ENCODE results near the gene STOM. TPM values are rescaled to one million over a fixed set of nuclear protein-coding genes. Genes with fewer than 3 reads are reported as not detected.

STOM gene, protein sequence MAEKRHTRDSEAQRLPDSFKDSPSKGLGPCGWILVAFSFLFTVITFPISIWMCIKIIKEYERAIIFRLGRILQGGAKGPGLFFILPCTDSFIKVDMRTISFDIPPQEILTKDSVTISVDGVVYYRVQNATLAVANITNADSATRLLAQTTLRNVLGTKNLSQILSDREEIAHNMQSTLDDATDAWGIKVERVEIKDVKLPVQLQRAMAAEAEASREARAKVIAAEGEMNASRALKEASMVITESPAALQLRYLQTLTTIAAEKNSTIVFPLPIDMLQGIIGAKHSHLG
- total RNA-seq (2013; cell fraction: nucleolus; rRNA removed): 18.3 and 21.1 TPM in 2 replicates
- 36.0 and 43.0 TPM in 2 replicates for total RNA-seq (2014; rRNA removed)
- 45.0 and 45.4 TPM in 2 replicates for total RNA-seq (2014; rRNA removed; fragmentation: Illumina TruSeq; extraction: Trizol)
- 47.4 and 49.8 TPM in 2 replicates for total RNA-seq (2021)
- 25.0 TPM for polyA plus RNA-seq (2011; ENCODE audit: low read depth)
- polyA plus RNA-seq (2011; rRNA removed): 6.7 and 7.6 TPM in 2 replicates
- 3.5 and 4.1 TPM in 2 replicates for polyA plus RNA-seq (2011; cell fraction: cytosol; rRNA removed)
- polyA plus RNA-seq (2011; cell fraction: nucleus; rRNA removed): 1.1 and 1.3 TPM in 2 replicates
- polyA plus RNA-seq (2012): 19.0 and 20.2 TPM in 2 replicates
- polyA plus RNA-seq (2014; fragmentation: Illumina TruSeq; extraction: Trizol): 41.2 and 50.9 TPM in 2 replicates
- 10 to 100 TPM; 20.6 to 34.5 TPM for polyA plus RNA-seq (2014; fragmentation: Nextera tagmentation; extraction: Ambion mirVana)
- 33.2 and 38.3 TPM in 2 replicates for polyA plus RNA-seq (2014; rRNA removed)
- 10 to 100 TPM; 42.6 to 44.0 TPM for polyA plus RNA-seq (2016; fragmentation: Nextera tagmentation; extraction: Ambion mirVana)
- 1.9 and 3.0 TPM in 2 replicates for polyA minus RNA-seq (2011; rRNA and poly(A)+ RNA removed)
- 2.0 and 3.7 TPM in 2 replicates for polyA minus RNA-seq (2011; cell fraction: cytosol; rRNA and poly(A)+ RNA removed)
- 0.48 and 1.3 TPM in 2 replicates for polyA minus RNA-seq (2011; cell fraction: nucleus; rRNA and poly(A)+ RNA removed)
- percentile 71 among the genes with signal in this experiment for Bru-seq, nascent RNA
- BruChase-seq, experiment 1, labeled RNA remaining after a 6-hour chase: percentile 71 among the genes with signal in this experiment
- percentile 67 among the genes with signal in this experiment for BruChase-seq, experiment 2, labeled RNA remaining after a 2-hour chase
- long read RNA-seq, experiment 1, transcript STOM-201 (7 exons, 3,010 nt): major isoform, 6 of 7 reads
- long read RNA-seq, experiment 1, partial matches to known transcripts: 0 of 7 reads
- long read RNA-seq, experiment 1, other reads (novel, unspliced or antisense): 1 of 7 reads
- long read RNA-seq, experiment 2, transcript STOM-201 (7 exons, 3,010 nt): major isoform, 14 of 16 reads
- long read RNA-seq, experiment 2, partial matches to known transcripts: 1 of 16 reads
- long read RNA-seq, experiment 2, other reads (novel, unspliced or antisense): 1 of 16 reads

- ChIA-PET RAD21 (ENCODE audit: unreplicated experiment) (interaction anchor here (0.6 to 0.9 kb wide), 2 partner anchors 11 to 54 kb away, joined by 3 to 4 read pairs; no protein-coding TSS in a partner anchor), CTCF (interaction anchor here (1.4 to 1.7 kb wide), 3 partner anchors 11 to 50 kb away, joined by 4 to 8 read pairs (median 6); no protein-coding TSS in a partner anchor), POLR2A (interaction anchor here (0.6 to 1.4 kb wide), 4 partner anchors 10 to 208 kb away, joined by 3 to 9 read pairs (median 6); no protein-coding TSS in a partner anchor), SMC1A (ENCODE audit: uncharacterized antibody, unreplicated experiment) (interaction anchor here (0.6 to 1.4 kb wide), 3 partner anchors 16 to 708 kb away, joined by 3 to 8 read pairs (median 3); no protein-coding TSS in a partner anchor)
- 11% methylated on average over 24 of the region's 52 CpGs for WGBS (ENCODE audit: insufficient coverage, insufficient replicate concordance, low lambda C conversion rate, missing lambda C conversion rate)
- Histone ChIP-seq H3K36me3 (ENCODE audit: control insufficient read depth in 2 of 2, insufficient read depth in 2 of 2, low read length in 1 of 2) (no peaks in the 10 kb centered on the region), H3K9ac (ENCODE audit: control insufficient read depth, insufficient read depth, low read length) (peak within 1 kb of the TSS; percentile 80), H4K20me1 (ENCODE audit: control insufficient read depth, insufficient read depth) (no peaks in the 10 kb centered on the region), H3K27me3 (replicated peaks in 1 of 2; ENCODE audit: control insufficient read depth in 2 of 2, insufficient read depth in 2 of 2, low read length in 1 of 2) (no peaks in the 10 kb centered on the region; a peak in 1 of 4 replicates), H3K4me3 (peak within 1 kb of the TSS; percentile 84), H3K4me1 (ENCODE audit: control insufficient read depth, insufficient read depth, low read length) (peaks cover 7% of the 10 kb centered on the region; the same call in 1 of the 2 replicates), H3K9me3 (replicated peaks; ENCODE audit: control insufficient read depth, insufficient read depth, low read length) (no peaks in the 10 kb centered on the region; the same call in 2 of the 3 replicates), H3K79me2 (ENCODE audit: control insufficient read depth, insufficient read depth, low read length) (no peaks in the 10 kb centered on the region; the same call in 1 of the 2 replicates), H2AFZ (ENCODE audit: control insufficient read depth, low read depth, low read length) (peak within 1 kb of the TSS; percentile 94), H3K4me2 (ENCODE audit: control insufficient read depth, insufficient read depth) (peak within 1 kb of the TSS; percentile 90), H3K27ac (ENCODE audit: control insufficient read depth, insufficient read depth) (peak within 1 kb of the TSS; percentile 79)
- in situ Hi-C loops (cut with MboI) (no loop called here), intact Hi-C loops (cut with micrococcal nuclease; ENCODE audit: unreplicated experiment) (loop anchor here (2.0 kb wide), 1 partner anchor 17 kb away; no protein-coding TSS in a partner anchor)
- FAIRE-seq (no peak), DNase-seq (ENCODE audit: low read depth, low spot score) (no peak), ATAC-seq (peak; percentile 84)
- no TSS peak for BruUV-seq (replicated peaks)
- no peak for TF ChIP-seq MYB (IDR thresholded peaks at IDR 0.05; ENCODE audit: borderline replicate concordance, low read depth, low read length)
- TF ChIP-seq ZZZ3 (IDR thresholded peaks at IDR 0.05; ENCODE audit: control insufficient read depth, insufficient read length, low read depth): no peak
- no peak for TF ChIP-seq CUX1 (IDR thresholded peaks at IDR 0.05; ENCODE audit: insufficient replicate concordance, low read depth, low read length)
- no peak for TF ChIP-seq HSF1 (IDR thresholded peaks at IDR 0.05; ENCODE audit: low read depth, low read length)
- no peak for TF ChIP-seq EZH2 (IDR thresholded peaks at IDR 0.05; ENCODE audit: borderline replicate concordance, control insufficient read depth, low read depth, low read length)
- TF ChIP-seq LARP7 (IDR thresholded peaks at IDR 0.05): no peak
- no peak for TF ChIP-seq ZNF24 (IDR thresholded peaks at IDR 0.05)
Observed at GRCh38 chr9:121369595-121370265, at the start of gene STOM. STOM (minus strand) TSS chr9:121370250; CDS start chr9:121370187, 63 bp downstream.

All from GM12878 (cell line).